D341Med (cell line): ENCODE results near the gene KCP.

Experiments used
- DNase-seq: peaks from one replicate; pipeline ENCODE4 v3.0.0; 2012; ENCODE audit warnings: low spot score

Gene KCP

GRCh38 chr7:128887169-128888038 is 23.1 kb downstream of the KCP start:
- DNase-seq: no peak

GRCh38 chr7:128886391-128887168 is 23.9 kb downstream of the KCP start:
- DNase-seq: peak; percentile 32

DNA sequence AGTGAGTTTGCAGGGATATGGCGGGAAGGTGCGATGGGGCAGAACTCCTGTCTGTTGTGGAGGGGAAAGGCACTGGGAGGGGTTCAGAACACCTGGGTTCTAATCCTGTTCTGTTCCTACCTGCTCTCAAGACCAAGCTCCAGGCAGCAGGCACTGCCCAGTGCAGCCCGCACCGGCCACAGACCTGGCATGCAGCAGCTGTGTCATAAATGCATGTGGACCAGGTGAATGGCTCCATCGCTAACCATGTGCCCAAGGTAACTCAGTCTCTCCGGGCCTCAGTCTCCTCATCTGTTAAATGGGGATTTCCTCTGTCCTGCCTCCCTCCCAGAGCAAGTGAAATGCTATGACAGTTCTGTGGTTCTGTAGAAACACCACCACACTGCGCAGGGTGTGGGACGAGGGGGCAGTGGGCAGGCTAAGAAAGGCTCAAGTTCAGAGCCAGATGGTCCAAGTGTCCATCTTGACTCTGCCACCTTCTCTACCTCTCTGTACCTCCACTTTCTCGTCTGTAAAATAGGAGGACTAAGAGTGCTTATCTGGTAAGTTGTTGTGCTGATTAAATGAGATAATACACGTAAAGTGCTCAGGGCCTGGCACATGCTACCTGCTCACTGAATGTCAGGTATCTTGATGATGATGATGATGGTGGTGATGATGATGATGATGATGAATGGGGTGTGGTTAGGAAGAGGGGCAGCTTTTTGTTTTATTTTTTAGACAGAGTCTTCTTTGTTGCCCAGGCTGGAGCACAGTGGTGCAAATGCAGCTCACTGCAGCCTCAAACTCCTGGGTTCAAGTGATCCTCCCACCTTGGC is 24.9 kb downstream of the KCP start:
- peak; percentile 18 for DNase-seq

GRCh38 chr7:128884561-128885369 is 25.7 kb downstream of the KCP start:
- peak; percentile 43 for DNase-seq

GRCh38 chr7:128883622-128884448 is 26.7 kb downstream of the KCP start:
- DNase-seq: peak; percentile 91

- DNase-seq: peak; percentile 17
These were observed 28.4 kb downstream of the KCP start for GRCh38 chr7:128882134-128882533.

DNA sequence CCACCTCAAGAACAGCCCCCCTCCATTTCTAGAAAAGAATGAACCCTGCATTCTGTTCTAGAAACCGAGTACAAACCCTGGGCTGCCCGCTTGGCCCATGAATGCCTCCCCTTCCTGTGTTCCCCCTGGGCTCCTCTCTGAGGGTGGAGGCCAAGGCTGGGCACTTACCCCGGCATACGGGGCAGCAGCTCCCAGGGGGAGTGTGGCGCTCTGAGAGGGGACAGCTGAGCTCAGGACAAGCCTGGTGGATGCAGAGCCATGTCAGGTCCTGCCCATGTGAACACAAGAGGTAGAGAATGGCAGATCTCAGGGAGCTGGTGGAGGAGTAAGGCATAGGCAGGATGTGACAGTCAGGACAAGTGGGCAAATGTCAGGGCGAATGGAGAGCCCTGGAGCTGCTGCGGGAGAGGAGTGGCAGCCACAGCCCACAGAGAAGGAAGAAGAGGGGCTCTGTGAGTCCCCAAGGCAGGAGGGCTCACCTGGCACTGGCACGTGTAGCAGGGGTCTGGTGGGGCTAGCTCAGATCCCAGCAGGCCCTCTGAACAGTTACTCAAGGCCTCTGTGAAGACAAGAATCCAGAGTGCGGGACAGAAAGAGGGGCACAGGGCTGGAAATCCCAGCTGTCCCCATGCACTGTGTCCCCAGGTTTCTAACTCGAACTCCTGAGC is 28.9 kb downstream of the KCP start:
- DNase-seq: peak; percentile 29

- peak; percentile 22 for DNase-seq
These were observed 29.6 kb downstream of the KCP start for GRCh38 chr7:128880791-128881457.

GRCh38 chr7:128879939-128880746 is 30.4 kb downstream of the KCP start:
- DNase-seq: peak; percentile 89

DNA sequence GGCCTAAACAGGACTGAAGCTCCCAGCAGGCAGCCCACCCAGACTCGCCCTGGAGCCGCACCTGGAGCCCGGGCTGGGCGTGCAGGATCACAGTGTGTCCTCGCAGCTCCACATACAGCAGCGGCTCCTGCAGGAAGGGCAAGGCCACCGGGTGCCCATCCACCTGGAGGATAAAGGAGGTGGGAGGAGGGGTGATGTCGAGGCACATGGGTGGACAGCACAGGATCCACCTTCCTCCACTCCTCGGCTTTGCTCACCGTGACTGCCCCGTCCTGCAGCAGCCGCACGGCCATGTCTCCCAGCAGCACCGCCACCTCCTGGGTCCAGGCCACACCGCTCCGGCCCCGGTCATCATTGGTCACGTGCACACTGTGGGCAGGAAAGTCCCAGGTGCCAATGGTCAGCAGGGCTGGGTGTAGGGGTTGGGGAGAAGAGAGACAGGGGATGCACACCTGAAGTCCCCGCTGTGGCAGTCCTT is 31.0 kb downstream of the KCP start:
- peak; percentile 26 for DNase-seq

DNA sequence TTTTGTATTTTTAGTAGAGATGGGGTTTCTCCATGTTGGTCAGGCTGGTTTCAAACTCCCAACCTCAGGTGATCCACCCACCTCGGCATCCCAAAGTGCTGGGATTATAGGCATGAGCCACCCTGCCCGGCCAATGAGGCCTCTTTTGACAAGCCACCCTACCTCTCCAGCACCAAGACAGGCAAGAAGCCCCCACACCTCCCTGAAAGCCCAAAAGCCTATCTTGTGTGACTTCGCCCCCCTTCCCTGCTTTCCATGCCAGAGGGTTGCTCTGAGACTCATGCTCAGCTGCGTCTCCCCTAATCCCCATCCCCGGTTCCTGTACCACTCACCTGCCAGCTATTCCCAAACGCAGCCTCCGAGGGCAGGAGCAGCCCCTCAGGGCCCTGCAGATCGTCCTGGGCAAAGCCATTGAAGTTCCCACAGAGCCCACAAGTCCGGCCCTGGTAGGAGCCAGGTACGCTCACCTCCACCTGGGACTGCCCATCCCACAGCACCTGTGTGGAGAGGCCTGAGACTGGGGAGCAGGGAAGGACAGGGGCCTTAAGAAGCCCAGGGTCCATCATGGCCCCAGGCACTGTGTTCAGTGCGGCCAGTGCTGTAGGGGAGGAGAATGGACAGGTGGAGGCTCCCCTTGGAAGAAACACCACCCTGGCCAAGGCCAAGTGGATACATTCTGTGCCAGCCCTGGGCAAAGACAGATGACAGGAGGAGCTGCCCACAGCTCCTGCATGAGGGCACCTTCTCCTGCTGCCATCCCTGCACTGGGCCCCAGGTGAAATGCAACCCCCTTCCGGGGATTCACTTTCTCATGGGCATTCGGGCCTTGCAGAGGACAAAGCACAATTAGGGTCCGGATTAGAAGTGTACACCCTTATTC is 32.0 kb downstream of the KCP start:
- peak; percentile 12 for DNase-seq

DNA sequence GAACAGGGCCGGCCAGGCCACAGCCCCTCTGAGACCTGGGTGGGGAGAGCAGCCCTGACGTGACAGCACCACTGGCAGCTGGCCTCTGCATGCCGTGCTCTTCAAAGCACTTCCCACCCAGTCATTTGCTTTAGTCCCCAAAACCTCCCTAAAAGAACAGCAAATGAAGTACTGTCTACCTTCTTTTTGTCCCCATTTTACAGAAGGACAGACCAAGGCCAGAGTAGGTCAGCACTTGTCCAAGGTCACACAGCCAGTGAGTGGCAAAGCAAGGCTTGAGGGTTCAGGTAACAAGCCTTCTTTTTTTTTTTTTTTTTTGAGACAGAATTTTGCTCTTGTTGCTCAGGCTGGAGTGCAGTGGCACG is 32.8 kb downstream of the KCP start:
- DNase-seq: peak; percentile 20

DNA sequence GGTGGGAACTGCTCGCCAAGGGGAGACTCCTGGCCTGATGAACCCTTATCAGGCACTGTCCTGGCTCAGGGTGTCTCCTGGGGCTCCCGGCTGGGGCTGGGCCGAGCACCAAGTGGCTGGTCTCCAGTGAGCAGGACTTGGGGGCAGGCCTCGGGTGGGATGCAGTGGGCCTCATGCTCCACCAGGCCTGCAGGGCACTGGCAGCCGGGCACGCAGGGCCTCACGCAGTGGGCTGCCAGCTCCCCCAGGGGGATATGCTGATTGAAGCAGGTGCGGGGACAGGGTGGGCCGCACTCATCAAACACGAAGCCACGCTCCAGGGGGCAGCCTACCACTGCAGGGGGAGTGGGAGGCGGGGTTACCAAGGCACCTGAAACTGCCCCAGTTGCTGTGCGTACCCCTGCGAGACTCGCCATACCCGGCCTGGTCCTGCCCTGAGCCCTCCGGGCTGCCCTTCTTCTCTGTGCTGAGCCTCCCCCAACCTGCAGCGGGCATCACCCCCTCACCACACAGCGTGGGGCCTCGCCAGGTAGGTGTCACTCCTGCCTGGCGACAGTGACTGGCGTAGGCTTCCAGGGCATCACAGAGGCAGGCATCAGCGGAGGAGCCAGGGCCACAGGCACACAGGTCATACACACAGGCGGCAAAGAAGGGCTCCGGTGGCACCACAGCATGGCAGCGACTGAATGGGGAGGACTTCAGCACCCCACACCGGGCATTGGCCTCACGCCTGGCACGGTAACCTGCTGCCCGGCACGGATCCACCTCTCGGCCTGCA is 33.3 kb downstream of the KCP start:
- DNase-seq: no peak

DNA sequence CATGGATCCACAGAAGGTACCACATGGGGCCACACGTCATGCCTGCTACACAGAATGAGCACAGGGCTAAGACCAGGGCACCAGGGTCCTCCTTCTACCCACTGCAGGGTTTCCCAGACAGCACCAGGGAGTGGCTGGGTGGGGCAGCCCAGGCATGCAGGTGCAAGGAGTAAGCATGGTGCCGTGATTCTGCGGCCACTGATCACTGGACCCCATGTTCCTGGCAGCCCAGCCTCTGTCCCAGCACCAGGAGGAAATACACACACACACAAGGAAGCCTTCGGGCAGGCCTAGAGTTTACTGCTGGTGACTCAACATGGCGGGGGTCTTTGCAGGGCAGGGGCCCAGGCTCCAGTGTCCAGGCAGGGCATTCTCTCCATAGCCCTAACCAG is 33.9 kb downstream of the KCP start:
- DNase-seq: no peak

DNA sequence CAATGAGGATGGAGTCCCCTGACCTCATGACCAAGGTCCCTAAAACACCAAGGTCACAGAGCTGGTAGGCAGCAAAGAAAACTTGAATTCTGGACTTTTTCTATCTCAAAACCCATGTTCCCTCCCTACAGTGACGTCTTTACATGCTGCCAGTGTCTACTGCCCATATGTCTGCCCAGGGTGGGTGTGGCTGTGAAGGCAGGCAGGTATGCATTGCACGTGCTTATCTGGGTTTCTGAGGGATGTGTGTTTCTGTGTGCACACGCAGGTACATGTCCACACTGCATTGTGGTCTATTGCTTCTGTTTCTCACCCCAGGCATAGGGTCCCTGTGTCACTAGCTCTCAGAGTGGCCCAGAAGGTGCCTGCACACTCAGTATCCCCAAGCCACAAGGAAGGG is 34.4 kb downstream of the KCP start:
- no peak for DNase-seq

GRCh38 chr7:128875523-128875948 is 35.0 kb downstream of the KCP start:
- no peak for DNase-seq
